ENCODE data around the gene DHX8. TPM values are rescaled to one million over a fixed set of nuclear protein-coding genes. Genes with fewer than 3 reads are reported as not detected.

The DHX8 gene
- polyA plus RNA-seq, 3 donors: 21.8 to 35.6 (median 26.5) TPM

DNA sequence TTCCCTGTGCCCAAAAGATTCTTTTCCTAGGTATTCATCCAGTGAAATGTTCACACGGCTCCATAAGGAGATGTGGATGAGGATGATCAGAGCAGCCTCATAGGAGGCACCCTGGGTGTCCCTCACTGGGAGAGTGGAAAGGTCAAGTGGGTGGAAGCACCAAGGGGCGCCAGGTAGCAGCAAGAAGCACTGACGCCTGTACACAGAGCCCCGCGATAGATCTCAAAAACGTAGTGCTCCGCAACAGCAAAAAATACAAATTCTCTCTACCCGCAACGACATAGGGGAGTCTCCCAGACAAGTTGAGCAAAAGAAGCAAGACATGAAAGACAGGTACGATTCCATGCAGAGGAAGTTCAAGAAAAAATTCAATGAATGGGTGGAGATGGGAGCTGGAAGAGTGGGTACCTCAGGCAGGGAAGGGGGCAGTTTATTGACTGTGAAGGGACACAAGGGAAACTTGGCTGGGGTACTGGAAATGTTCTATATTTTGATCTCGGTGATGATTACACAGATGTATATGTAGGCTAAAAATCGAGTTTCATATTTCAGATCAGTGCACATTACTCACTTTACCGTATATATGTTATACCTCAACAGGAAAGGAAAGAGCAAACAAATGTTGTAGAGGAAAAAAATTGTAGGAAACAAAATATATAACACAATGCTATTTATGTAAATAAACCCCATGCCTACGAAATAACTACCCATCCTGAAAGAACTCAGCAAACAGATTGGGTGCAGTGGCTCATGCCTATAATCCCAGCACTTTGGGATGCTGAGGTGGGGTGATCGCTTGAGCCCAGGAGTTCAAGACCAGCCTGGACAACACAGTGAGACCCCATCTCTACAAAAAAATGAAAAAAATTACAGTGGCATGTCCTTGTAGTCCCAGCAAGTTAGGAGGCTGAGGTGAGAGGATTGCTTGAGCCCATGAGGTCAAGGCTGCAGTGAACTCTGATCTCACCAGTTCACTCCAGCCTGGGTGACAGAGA lies 80.1 kb downstream of the DHX8 start:
- no peaks in the 10 kb centered on the region for H3K36me3 Mint-ChIP-seq
- Histone ChIP-seq H3K4me3 (replicated peaks in 1 of 3; ENCODE audit: low read depth in 2 of 3, low read length in 3 of 3) (no peak overlapping the region), H3K79me2 (ENCODE audit: insufficient read depth, low read length) (no peaks in the 10 kb centered on the region), H3K9me3 (replicated peaks in 1 of 2; ENCODE audit: control insufficient read depth in 1 of 2, insufficient read depth in 1 of 2, low read length in 2 of 2) (no peaks in the 10 kb centered on the region), H3K27me3 (ENCODE audit: control insufficient read depth in 2 of 2, insufficient read depth in 2 of 2, low read length in 2 of 2) (peaks cover 25 to 28% of the 10 kb centered on the region in 2 donors), H3K36me3 (replicated peaks in 1 of 2; ENCODE audit: control insufficient read depth in 1 of 2, insufficient read depth in 2 of 2, low read length in 2 of 2) (no peaks in the 10 kb centered on the region), H3K4me1 (ENCODE audit: control insufficient read depth in 1 of 2, insufficient read depth in 2 of 2, low read length in 2 of 2) (no peaks in the 10 kb centered on the region), H3K27ac (ENCODE audit: low read depth in 1 of 2, low read length in 2 of 2) (no peak overlapping the region), H4K20me1 (ENCODE audit: insufficient read depth, low read length) (no peaks in the 10 kb centered on the region), H3K4me2 (replicated peaks; ENCODE audit: extremely low read depth, low read length, poor library complexity, severe bottlenecking) (no peak overlapping the region), H2AFZ (ENCODE audit: insufficient read depth, low read depth, low read length, poor library complexity, severe bottlenecking) (no peak overlapping the region), H3K9ac (ENCODE audit: insufficient read depth, low read length, poor library complexity, severe bottlenecking) (no peak overlapping the region)
- H3K9me3 Mint-ChIP-seq: peaks cover 0 to 5% (median 0%) of the 10 kb centered on the region in 7 donors
- intact Hi-C loops (cut with micrococcal nuclease): no loop called here
- H3K4me3 Mint-ChIP-seq: peak overlapping the region in 1 of 2 donors; percentile 77
- no peak overlapping the region for H3K27ac Mint-ChIP-seq
- 61% methylated on average over 8 of the region's 15 CpGs for WGBS (ENCODE audit: insufficient coverage)
- H3K4me1 Mint-ChIP-seq: peaks cover 10% of the 10 kb centered on the region
- peaks cover 33 to 39% (median 38%) of the 10 kb centered on the region in 3 donors for H3K27me3 Mint-ChIP-seq (ENCODE audit: low read depth in 3 of 3)
- no peak for TF ChIP-seq CTCF (IDR thresholded peaks at IDR 0.05)
- DNase-seq: no peak

GRCh38 chr17:43568506-43569082 lies 84.8 kb downstream of the DHX8 start:
- Mint-ChIP-seq H3K27ac (no peak overlapping the region), H3K4me1 (no peaks in the 10 kb centered on the region), H3K27me3 (ENCODE audit: low read depth in 3 of 3) (peaks cover 9 to 16% (median 10%) of the 10 kb centered on the region in 3 donors), H3K4me3 (no peak overlapping the region), H3K9me3 (no peaks in the 10 kb centered on the region), H3K36me3 (no peaks in the 10 kb centered on the region)
- DNase-seq: no peak
- Histone ChIP-seq H2AFZ (ENCODE audit: insufficient read depth, low read depth, low read length, poor library complexity, severe bottlenecking) (no peak overlapping the region), H4K20me1 (ENCODE audit: insufficient read depth, low read length) (no peaks in the 10 kb centered on the region), H3K4me3 (replicated peaks in 1 of 3; ENCODE audit: low read depth in 2 of 3, low read length in 3 of 3) (no peak overlapping the region), H3K27ac (ENCODE audit: low read depth in 1 of 2, low read length in 2 of 2) (no peak overlapping the region), H3K4me1 (ENCODE audit: control insufficient read depth in 1 of 2, insufficient read depth in 2 of 2, low read length in 2 of 2) (no peaks in the 10 kb centered on the region), H3K4me2 (replicated peaks; ENCODE audit: extremely low read depth, low read length, poor library complexity, severe bottlenecking) (no peak overlapping the region), H3K9me3 (replicated peaks in 1 of 2; ENCODE audit: control insufficient read depth in 1 of 2, insufficient read depth in 1 of 2, low read length in 2 of 2) (no peaks in the 10 kb centered on the region), H3K27me3 (ENCODE audit: control insufficient read depth in 2 of 2, insufficient read depth in 2 of 2, low read length in 2 of 2) (peaks cover 10 to 13% of the 10 kb centered on the region in 2 donors), H3K9ac (ENCODE audit: insufficient read depth, low read length, poor library complexity, severe bottlenecking) (no peak overlapping the region), H3K79me2 (ENCODE audit: insufficient read depth, low read length) (no peaks in the 10 kb centered on the region), H3K36me3 (replicated peaks in 1 of 2; ENCODE audit: control insufficient read depth in 1 of 2, insufficient read depth in 2 of 2, low read length in 2 of 2) (no peaks in the 10 kb centered on the region)
- 100% methylated on average over 4 of the region's 5 CpGs for WGBS (ENCODE audit: insufficient coverage)
- intact Hi-C loops (cut with micrococcal nuclease): no loop called here
- no peak for TF ChIP-seq CTCF (IDR thresholded peaks at IDR 0.05)
